Caco-2 (cell line): ENCODE results near the gene CTDSPL. TPM values are rescaled to one million over a fixed set of nuclear protein-coding genes. Genes with fewer than 3 reads are reported as not detected.

Experiments
- BruUV-seq: library from RNA; stranded (reverse); fragments of 400-500 nt; replicated peaks from 2 replicates; lab custom pipeline; 2021; lab: Mats Ljungman, UMichigan
- CTCF ChIA-PET: fragments of 300-600 bp; sonication (Branson Sonifier 250); formaldehyde crosslinking; loops from one replicate; lab custom pipeline; 2022; ENCODE audit warnings: antibody characterized with exemption; lab: Charles Lee
- POLR2A ChIA-PET: fragments of 300-600 bp; sonication (Branson Sonifier 250); formaldehyde crosslinking; loops from one replicate; lab custom pipeline; 2022; ENCODE audit warnings: antibody characterized with exemption; lab: Charles Lee
- DNase-seq, 2 experiments: peaks; one replicate each; pipeline versions ENCODE4 v3.0.0 to v3.0.0-alpha.2; 2020 to 2022
- H3K27me3 ChIP-seq: replicated peaks from 2 replicates; pipeline ENCODE4 v1.6.0; 2011; ENCODE audit warnings: low read length; ENCODE audit not compliant: control insufficient read depth, insufficient read depth
- H3K36me3 ChIP-seq: 2 replicates; pipeline ENCODE4 v1.5.1; 2011; ENCODE audit warnings: low read length; ENCODE audit not compliant: control insufficient read depth, insufficient read depth
- H3K4me1 ChIP-seq: fragments of 250-450 bp; sonication (Bioruptor Pico); 2 replicates; pipeline ENCODE4 v1.5.1; 2020; ENCODE audit warnings: mild to moderate bottlenecking
- H3K4me3 ChIP-seq: 2 replicates; pipeline ENCODE4 v1.5.1; 2011; ENCODE audit warnings: low read depth, mild to moderate bottlenecking, control low read depth, low read length
- H3K9me3 ChIP-seq: fragments of 250-450 bp; sonication (Bioruptor Pico); 2 replicates; pipeline ENCODE4 v1.5.1; 2020; ENCODE audit warnings: mild to moderate bottlenecking, moderate library complexity
- H3K27ac Mint-ChIP-seq: one replicate; pipeline ENCODE4 v1.8.0; 2022; ENCODE audit warnings: mixed read lengths; ENCODE audit not compliant: unreplicated experiment
- H3K27me3 Mint-ChIP-seq: one replicate; pipeline ENCODE4 v1.8.0; 2022; ENCODE audit warnings: mixed read lengths; ENCODE audit not compliant: insufficient read depth, unreplicated experiment
- H3K36me3 Mint-ChIP-seq: one replicate; pipeline ENCODE4 v1.8.0; 2022; ENCODE audit warnings: mild to moderate bottlenecking, mixed read lengths; ENCODE audit not compliant: insufficient read depth, unreplicated experiment
- H3K4me1 Mint-ChIP-seq: one replicate; pipeline ENCODE4 v1.8.0; 2022; ENCODE audit warnings: low read depth, mixed read lengths; ENCODE audit not compliant: unreplicated experiment
- H3K4me3 Mint-ChIP-seq: one replicate; pipeline ENCODE4 v1.8.0; 2022; ENCODE audit warnings: mild to moderate bottlenecking, moderate library complexity, mixed read lengths; ENCODE audit not compliant: unreplicated experiment
- H3K9me3 Mint-ChIP-seq: one replicate; pipeline ENCODE4 v1.8.0; 2022; ENCODE audit warnings: mixed read lengths; ENCODE audit not compliant: unreplicated experiment
- intact Hi-C: fragments of 100-400 bp; cut with micrococcal nuclease; formaldehyde crosslinking; loops from one replicate; pipeline ENCODE4 v1.10.0; 2022; ENCODE audit not compliant: unreplicated experiment
- total RNA-seq: library from RNA; stranded (reverse); gene quantifications from 2 replicates; pipeline ENCODE4 v1.2.3, GENCODE V29; 2022
- TF ChIP-seq, protein P1 (sequence below), 2 experiments: fragments of 200-600 bp in 1 of 2; IDR thresholded peaks; 1 replicate in 1 of 2; 2 replicates in 1 of 2; pipeline versions ENCODE4 v1.5.1 to v1.8.0; 2011 to 2022; ENCODE audit warnings: antibody characterized with exemption in 1 of 2, control low read depth in 1 of 2, inconsistent platforms in 1 of 2, low read depth in 1 of 2, low read length in 1 of 2, mild to moderate bottlenecking in 1 of 2, moderate library complexity in 1 of 2; ENCODE audit not compliant: insufficient read depth in 1 of 2, severe bottlenecking in 1 of 2, unreplicated experiment in 1 of 2

The CTDSPL gene
- total RNA-seq, 1 experiment from 2014 or later, result 60.9 TPM

DNA sequence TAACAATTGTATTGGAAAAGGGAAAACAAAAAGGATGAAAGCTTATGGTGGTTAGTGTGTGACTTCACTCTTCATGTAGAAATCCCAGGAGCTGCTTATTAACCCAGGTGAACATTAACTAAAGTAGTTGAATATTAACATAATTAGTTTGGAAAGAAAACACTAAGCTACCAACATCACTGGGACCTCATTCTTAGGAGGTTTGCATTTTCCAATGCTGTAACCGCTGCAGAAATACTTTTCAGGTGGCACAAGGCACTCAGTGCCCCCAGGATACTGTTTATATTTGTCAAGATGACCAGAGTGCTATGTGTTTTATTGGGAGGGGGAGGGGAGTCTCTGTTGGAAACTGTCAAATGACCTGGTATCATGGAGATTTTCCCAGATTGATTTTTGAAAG is 103.0 kb downstream of the CTDSPL start:
- DNase-seq, result peak in 1 of 2 experiments; percentile 43
- BruUV-seq, result no TSS peak
- ChIA-PET POLR2A (interaction anchor here (0.5 to 1.3 kb wide), 7 partner anchors 19 to 383 kb away, joined by 3 to 5 read pairs (median 3); no protein-coding TSS in a partner anchor), CTCF (interaction anchor here (0.6 to 6.6 kb wide), 10 partner anchors 10 to 110 kb away, joined by 3 to 64 read pairs (median 4); no protein-coding TSS in a partner anchor)
- Mint-ChIP-seq H3K4me1 (peaks cover 39% of the 10 kb centered on the region), H3K36me3 (peaks cover 19% of the 10 kb centered on the region), H3K27me3 (no peaks in the 10 kb centered on the region), H3K9me3 (no peaks in the 10 kb centered on the region), H3K27ac (peak overlapping the region; percentile 74), H3K4me3 (peak overlapping the region; percentile 61)
- Histone ChIP-seq H3K36me3 (0 out of 2 replicates have a peak, but pooled peaks cover 1% of the 10 kb centered on the region), H3K4me3 (no peak overlapping the region), H3K4me1 (peaks cover 41% of the 10 kb centered on the region), H3K9me3 (no peaks in the 10 kb centered on the region), H3K27me3 (no peaks in the 10 kb centered on the region)
- TF ChIP-seq, protein P1, sequence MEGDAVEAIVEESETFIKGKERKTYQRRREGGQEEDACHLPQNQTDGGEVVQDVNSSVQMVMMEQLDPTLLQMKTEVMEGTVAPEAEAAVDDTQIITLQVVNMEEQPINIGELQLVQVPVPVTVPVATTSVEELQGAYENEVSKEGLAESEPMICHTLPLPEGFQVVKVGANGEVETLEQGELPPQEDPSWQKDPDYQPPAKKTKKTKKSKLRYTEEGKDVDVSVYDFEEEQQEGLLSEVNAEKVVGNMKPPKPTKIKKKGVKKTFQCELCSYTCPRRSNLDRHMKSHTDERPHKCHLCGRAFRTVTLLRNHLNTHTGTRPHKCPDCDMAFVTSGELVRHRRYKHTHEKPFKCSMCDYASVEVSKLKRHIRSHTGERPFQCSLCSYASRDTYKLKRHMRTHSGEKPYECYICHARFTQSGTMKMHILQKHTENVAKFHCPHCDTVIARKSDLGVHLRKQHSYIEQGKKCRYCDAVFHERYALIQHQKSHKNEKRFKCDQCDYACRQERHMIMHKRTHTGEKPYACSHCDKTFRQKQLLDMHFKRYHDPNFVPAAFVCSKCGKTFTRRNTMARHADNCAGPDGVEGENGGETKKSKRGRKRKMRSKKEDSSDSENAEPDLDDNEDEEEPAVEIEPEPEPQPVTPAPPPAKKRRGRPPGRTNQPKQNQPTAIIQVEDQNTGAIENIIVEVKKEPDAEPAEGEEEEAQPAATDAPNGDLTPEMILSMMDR (IDR thresholded peaks at IDR 0.05; ENCODE audit: insufficient read depth in 1 of 2, low read depth in 1 of 2, low read length in 1 of 2, severe bottlenecking in 1 of 2, unreplicated experiment in 1 of 2), result no peak
- intact Hi-C loops, result loop anchor here (1.0 to 5.0 kb wide), 3 partner anchors 18 to 52 kb away; no protein-coding TSS in a partner anchor

DNA sequence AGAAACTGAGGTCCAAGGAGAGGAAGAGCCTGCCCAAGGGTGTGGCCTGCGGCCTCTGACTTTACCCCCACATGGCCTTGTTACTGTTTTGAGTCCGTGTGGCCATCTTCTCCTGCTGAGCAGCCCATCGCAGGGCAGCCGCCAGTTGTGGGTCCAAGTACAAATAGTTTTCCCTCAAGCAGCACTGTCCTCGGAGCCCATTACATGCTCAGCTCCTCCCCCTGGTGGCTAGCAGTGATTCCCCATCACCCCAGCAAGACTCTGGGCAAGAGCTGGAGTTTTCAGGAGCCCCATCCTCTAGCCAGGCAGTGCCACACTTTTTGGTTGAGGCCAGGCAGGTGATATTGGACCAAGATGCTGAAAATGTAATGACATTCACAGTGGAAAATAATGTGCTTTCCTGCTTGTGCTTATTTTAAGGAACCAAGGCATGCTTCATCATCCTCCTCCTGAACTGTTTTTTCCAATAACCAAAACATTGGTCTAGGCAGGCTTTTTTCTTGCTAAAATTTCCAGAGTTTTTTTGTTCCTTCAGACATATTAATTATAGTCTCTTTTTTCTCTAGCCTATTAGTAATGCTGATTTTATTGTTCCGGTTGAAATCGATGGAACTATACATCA is 105.7 kb downstream of the CTDSPL start:
- Histone ChIP-seq H3K36me3 (peaks cover 1% of the 10 kb centered on the region; the same call in 1 of the 2 replicates), H3K4me1 (peaks cover 41% of the 10 kb centered on the region), H3K9me3 (no peaks in the 10 kb centered on the region), H3K27me3 (no peaks in the 10 kb centered on the region), H3K4me3 (no peak overlapping the region)
- peak; percentile 77 to 82 for DNase-seq
- ChIA-PET CTCF (interaction anchor here (0.7 to 6.6 kb wide), 10 partner anchors 13 to 116 kb away, joined by 3 to 64 read pairs (median 4); partner anchors contain the start of gene DLEC1), POLR2A (no interaction called here)
- TF ChIP-seq, protein P1 (IDR thresholded peaks at IDR 0.05; ENCODE audit: insufficient read depth in 1 of 2, low read depth in 1 of 2, low read length in 1 of 2, severe bottlenecking in 1 of 2, unreplicated experiment in 1 of 2), result peak; percentile 79 to 93
- H3K27me3 Mint-ChIP-seq, result no peaks in the 10 kb centered on the region
- BruUV-seq, result no TSS peak
- H3K4me1 Mint-ChIP-seq, result peaks cover 33% of the 10 kb centered on the region
- peaks cover 23% of the 10 kb centered on the region for H3K36me3 Mint-ChIP-seq
- intact Hi-C loops, result loop anchor here (1.0 to 5.0 kb wide), 2 partner anchors 55 to 112 kb away; no protein-coding TSS in a partner anchor
- no peak overlapping the region for H3K4me3 Mint-ChIP-seq
- H3K27ac Mint-ChIP-seq, result no peak overlapping the region
- no peaks in the 10 kb centered on the region for H3K9me3 Mint-ChIP-seq

DNA sequence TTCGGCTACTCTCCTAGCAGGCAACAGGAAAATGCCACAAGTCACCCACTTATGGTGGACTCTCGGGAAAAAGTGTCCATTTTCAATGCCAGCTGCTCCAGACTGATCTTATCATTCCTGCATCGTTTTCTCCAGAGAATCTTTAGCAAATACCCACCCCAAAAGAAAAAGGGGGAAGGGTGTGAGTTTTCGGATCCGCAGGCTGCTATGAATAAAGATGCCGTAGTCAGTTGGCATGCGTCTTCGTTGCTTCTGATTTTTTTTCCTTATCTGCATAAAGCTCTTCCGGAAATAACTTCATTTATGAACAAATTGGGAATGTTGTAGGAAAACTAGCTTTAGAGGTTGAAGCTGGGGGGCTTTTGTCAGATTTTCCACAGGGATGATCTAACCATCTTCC is 106.5 kb downstream of the CTDSPL start:
- ChIA-PET CTCF (interaction anchor here (1.0 to 6.6 kb wide), 5 partner anchors 29 to 113 kb away, joined by 3 to 64 read pairs (median 10); no protein-coding TSS in a partner anchor), POLR2A (no interaction called here)
- TF ChIP-seq, protein P1 (IDR thresholded peaks at IDR 0.05; ENCODE audit: insufficient read depth in 1 of 2, low read depth in 1 of 2, low read length in 1 of 2, severe bottlenecking in 1 of 2, unreplicated experiment in 1 of 2), result no peak
- BruUV-seq, result no TSS peak
- no peak for DNase-seq
- Histone ChIP-seq H3K36me3 (peaks cover 1% of the 10 kb centered on the region; the same call in 1 of the 2 replicates), H3K9me3 (no peaks in the 10 kb centered on the region), H3K4me3 (no peak overlapping the region), H3K4me1 (peaks cover 42% of the 10 kb centered on the region), H3K27me3 (no peaks in the 10 kb centered on the region)
- Mint-ChIP-seq H3K27ac (no peak overlapping the region), H3K4me3 (no peak overlapping the region), H3K9me3 (no peaks in the 10 kb centered on the region), H3K4me1 (peaks cover 37% of the 10 kb centered on the region), H3K27me3 (no peaks in the 10 kb centered on the region), H3K36me3 (peaks cover 26% of the 10 kb centered on the region)
- intact Hi-C loops, result loop anchor here (5.0 kb wide), 1 partner anchor 56 kb away; no protein-coding TSS in a partner anchor
